D341Med (cell line): ENCODE data around the gene ADAMTS20.
"Not testable (repeated sequence)": the region's sequence is repeated elsewhere in the genome, so short reads cannot be mapped to it uniquely, and the experiment has no call there.

Source experiments
- DNase-seq: peaks from one replicate; pipeline ENCODE4 v3.0.0; 2012; ENCODE audit warnings: low spot score

Gene ADAMTS20

DNA sequence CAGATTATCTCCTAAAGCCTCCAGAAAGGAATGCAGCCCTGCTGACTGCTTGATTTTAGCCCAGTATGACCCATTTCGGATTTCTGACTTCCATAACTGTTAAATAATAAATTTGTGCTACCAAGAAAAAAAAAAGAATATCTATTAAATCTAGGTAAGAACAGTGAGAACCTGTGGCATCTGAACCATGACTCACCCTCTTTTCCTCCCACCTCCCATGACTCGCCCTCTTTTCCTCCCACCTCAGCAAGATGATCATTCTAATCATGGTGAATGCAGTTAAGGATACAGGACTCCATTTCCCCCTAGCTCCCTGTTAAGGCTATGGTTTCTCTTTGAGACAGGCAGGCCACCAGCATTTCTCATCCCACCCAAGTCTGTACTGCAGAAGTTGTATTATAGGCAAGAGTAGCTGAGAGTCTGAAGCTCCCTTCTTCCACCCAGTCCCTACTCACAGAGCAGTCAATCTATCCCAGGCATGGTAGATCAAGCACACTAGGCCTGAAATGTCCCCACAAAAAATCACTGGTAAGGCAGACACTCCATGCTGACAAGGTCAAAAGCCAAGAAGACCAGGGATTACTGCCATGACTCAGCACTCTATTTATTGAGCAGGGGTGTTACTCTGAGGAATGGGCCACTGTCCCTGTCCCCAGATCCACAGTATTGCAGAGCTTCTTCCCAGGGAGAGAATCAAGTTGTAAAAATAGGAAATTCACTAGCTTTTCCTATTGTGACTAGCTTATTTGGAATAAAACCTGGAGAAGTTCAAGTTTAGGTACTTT is 188.9 kb downstream of the ADAMTS20 start:
- no peak for DNase-seq

DNA sequence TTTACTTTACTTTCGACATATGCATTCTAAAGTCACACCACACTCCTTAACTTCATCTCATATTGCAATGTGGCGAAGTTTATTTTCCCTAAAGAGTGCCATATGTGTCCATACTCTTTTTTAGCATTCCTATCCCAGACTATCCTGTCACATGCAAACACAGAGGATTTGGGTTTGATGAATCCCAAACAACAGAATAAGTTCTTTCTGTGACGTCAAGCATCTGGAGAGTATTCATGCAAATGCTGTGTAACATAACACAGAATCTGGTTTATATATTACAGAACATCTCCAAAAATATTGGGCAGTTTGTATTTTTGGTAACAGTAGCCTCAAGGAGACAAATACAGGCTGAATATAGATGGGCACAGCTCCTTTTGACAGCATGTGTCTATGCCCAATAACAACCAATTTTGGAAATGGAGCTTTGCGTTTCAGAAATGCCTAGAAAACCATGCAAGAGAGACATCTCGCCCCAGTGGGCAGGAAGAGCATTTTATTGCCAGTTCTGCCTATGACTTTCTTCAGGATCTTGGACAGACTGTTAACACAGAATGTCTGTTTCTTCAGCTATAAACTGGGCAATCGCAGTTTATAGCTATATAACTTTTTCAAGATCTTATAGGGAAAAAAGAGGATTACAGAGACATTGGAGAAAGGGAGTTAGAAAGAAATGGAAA is 190.8 kb downstream of the ADAMTS20 start:
- DNase-seq, result no peak

DNA sequence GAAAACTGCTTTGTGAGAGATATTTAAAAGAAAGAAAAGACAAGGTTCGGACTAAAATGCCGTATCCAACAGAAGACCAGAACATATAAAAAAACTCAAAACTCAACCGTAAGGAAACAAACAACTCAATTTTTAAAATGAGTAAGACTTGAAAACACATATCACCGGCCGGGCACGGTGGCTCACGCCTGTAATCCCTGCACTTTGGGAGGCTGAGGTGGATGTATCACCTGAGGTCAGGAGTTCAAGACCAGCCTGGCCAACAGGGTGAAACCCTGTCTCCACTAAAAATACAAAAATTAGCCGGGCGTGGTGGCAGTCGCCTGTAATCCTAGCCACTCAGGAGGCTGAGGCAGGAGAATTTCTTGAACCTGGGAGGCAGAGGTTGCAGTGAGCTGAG is 192.0 kb downstream of the ADAMTS20 start:
- DNase-seq, result not testable (repeated sequence)

DNA sequence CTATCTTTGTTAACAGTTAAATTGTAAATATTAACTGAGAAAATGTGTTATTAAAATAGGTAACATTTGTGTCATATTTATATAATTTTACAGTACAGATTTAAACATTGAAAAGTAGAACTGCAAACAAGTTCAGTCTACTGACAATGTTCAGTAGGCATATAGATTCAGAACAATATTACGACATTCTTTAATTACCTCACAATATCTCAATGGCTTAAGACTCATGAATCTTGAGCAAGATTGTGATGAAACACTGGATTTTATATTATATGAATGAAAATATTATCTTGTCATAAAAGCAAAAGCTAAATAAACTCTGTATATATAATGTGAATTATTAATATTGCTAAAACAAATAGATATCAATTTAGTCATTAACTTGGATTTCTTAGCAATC is 194.9 kb downstream of the ADAMTS20 start:
- no peak for DNase-seq

DNA sequence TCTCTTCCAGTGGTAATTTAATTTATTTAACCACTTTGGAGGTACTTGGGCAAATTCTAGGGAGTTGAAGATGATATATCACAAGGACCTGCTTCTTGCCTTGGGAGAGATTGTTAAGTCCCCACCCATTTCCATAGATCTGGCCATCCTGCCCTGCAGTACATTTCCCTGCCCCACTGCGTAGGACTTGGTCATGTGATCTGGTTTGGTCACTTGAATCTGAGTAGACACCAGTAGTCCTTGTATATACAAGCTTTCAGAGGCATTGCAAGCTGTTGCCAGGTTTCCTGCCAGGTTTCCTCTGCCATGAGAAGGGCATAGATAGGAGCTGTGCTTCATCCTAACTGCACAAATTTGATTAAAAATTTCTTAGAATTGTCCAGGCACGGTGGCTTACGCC is 200.0 kb downstream of the ADAMTS20 start:
- no peak for DNase-seq

DNA sequence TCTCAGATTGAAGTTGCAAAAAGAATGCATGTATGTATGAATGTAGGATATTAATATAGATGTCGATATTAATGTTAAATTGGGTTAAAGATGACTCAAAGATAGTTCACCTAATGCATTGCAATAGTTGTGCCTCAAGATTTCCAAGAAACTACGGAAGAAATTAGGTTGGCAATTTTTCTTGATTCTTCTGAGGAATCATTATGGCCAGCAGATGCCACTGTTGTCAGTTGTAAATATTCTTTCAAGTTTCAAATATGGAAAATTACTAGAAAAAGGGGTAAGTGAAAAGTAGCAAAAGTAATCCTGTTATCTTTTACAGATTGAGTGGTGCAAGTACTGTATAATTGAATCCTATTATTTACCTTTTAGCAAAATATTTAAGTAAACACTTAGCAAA is 202.1 kb downstream of the ADAMTS20 start:
- DNase-seq, result no peak

DNA sequence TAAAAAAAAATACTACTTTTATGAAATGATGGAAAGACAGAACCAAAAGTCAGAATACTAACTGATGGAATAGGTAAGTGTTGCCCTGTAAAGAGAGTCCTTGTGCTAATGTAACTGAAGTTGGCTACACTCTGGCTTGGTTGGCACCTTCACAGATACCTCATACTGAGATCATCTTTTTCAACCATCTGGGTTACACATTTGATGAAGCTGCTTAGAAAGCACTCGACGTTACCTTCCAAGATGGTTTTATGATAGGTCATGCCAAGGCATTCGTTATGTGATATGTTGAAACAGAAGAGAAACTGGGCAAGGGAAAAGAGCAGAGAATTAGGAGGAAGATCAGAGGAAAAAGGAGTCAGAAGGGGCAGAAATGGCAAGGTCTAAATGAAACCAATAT is 203.8 kb downstream of the ADAMTS20 start:
- DNase-seq, result no peak

DNA sequence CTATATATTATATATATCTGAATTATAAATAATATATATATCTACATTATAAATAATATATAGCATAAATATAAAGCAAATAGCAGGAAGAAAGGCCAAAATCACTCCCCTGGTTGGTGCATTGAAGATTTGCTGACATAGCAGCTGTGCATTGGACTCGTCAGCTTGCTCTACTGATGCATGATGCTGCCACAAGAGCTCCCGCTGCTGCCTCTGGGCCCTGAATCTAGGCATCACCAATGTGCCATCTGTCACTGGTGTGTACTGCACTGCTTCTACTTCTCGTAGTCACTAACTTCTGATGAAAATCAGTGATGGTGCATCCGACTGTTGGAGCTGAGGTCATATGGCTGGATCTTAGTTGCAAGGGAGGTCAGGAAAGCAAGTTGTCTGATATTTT is 205.0 kb downstream of the ADAMTS20 start:
- DNase-seq, result no peak

DNA sequence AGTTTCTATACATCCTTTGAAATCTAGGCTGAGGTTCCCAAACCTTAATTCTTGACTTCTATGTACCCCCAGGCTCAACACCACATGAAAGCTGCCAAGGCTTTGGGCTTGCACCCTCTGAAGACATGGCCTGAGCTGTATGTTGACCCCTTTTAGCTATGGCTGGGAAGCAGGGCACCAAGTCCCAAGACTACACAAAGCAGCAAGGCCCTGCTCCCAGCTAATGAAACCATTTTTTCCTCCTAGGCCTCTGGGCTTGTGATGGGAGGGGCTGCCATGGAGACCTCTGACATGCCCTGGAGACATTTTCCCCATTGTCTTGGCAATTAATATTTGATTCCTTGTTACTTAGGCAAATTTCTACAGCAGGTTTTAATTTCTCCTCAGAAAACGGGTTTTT is 207.0 kb downstream of the ADAMTS20 start:
- DNase-seq, result no peak

DNA sequence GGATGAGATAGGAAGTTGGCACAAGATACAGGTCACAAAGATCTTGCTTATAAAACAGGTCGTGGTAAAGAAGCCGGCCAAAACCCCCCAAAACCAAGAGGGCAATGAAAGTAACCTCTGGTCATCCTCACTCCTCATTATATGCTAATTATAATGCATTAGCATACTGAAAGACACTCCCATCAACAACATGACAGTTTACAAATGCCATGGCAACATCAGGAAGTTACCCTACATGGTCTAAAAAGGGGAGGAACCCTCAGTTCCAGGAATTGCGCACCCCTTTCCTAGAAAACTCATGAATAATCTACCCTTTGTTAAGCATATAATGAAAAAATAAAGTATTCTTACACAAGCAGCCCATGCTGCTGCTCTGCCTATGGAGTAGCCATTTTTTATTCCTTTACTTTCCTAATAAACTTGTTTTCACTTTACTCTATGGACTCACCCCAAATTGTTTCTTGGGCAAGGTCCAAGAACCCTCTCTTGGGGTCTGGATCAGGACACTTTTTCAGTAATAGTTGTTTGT is 210.2 kb downstream of the ADAMTS20 start:
- DNase-seq, result not testable (repeated sequence)

DNA sequence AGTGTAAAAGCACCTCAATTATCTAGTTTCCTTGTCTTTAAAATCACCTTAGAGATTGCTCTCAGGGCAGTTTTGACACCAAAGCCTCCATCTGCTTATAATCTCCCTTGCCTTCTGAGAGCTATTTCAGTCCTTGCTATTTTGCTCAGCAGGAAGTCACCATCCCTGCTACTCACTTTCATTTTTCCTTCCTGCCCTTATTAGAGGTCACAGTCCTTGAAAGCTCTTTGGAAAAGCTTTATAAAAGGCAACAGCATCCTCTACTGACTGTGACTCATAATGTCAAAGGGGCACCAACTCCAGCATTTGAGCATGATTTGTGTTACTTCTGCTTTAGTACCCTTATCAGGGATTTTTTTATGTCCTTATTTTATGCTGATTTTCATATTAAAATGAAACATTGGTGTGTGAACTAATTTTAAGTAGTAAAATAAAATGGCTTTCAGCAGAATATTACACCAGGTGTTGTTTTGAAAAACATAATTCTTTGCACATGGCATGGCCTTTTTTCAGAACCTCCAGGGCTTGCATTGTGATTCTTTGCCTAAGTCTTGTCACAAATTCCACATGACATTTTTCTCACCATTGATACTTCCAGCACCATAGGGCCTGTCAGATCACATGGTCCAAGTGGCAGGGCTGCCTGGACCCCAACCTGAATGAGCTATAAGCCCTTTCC is 213.0 kb downstream of the ADAMTS20 start:
- DNase-seq, result peak; percentile 36

DNA sequence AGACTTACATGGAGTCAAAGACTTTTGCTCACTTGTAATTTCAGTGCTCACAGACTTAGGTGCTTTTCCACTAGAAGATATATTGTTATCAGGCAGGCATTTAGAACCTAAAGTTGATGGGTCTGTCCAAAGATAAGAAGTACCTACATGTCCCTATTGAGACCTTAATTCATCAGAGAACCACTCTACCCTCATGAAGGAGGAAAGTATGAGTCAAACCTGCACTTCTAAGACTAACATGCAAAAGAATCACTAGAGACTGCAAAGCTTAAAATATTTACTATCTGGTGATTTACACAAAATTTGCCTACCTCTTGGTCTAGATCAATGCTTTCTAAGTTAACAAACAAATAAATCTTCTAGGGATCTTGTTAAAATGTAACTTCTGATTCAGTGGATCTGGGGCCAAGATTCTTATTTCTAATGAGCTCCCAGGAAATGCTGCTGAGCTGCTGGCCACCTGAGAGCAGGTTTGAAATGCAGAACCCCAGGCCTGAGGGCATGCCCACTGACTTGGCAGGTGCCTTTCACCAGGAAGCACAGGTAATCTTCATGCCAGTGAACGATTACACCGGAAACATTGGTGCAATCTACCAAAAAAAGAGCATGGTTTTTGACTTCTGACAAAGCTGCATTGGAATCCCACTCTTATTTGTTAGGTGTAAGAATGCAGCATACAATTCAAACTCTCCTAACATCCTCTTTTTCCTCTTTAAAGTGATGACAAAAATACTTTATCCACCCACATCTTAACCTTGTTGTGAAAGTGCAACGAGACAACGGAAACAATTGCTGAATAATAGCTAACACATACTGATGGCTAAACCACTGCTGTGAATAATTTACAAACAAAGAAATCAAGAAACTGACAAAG is 214.2 kb downstream of the ADAMTS20 start:
- no peak for DNase-seq

DNA sequence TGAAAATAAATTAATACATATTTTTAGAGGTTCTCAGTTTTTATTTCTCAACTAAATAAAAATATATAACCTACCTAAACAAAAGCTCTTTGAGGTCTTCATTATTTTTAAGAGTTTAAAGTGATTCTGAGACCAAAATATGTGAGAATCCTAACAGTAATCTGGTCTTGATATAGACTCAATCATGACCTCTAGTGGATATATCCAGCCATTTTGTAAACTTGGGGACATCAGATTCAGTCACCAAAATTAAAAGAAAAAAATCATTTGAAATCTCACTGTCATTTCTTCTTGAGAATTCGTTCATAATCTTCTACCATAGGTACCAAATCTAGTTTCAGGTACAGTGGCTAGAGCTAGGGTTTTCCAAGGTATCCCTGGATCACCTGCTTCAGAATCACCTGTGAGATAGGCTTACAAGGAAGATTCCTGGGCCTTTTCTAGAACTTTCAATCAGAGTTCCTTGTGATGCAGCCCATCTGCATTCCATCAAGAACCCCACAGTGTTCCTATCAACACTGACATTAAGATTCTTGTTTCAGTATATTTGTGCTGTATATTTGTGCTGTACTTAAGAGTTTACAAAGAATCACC is 214.9 kb downstream of the ADAMTS20 start:
- no peak for DNase-seq

DNA sequence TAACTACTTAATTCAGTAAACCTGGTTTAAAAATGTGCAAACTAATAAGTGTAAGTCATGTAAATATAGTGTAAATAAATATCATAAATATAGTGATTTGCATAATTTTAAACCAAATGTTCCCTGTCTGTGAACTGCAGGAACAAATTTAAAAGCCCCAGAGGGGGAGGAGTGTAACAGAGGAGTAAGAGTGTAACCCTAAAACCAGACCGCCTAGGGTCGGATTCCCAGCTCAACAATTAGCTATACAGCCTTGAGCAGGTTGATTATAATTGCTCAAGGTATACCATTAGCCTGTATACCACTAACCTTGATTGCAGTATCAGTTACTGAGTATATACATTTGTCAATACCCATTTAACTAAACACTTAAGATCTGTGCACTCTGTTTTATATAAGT is 218.4 kb downstream of the ADAMTS20 start:
- no peak for DNase-seq

DNA sequence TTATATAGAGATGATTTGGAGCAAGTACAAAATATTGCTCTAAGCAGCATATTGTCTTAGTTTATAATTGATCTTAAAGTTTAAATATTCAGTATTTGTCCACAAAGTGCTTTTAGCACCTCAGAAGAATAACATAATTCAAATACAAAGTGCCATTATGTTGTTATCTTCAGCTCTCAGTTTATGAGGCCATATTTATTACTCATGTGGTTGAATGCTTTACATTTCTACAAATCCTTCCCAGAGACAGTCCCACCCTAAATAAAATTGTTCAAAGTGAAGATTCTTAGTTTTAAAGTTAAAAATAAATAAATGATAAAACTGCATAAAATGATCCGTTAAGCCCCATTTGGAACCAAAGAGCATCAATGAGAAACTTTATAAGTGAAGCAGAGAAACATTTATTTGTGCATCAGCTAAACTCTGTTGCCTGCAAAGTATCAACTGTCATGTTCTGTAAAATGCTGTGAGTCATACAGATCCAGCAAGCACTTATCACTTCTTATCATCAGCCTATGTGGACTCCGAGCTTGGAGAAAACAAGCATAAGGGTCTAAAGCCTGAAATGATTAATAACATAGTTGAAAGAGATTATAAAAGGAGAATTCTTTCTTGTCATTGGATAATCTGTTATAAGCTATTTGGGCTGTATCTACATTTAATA is 218.9 kb downstream of the ADAMTS20 start:
- no peak for DNase-seq

DNA sequence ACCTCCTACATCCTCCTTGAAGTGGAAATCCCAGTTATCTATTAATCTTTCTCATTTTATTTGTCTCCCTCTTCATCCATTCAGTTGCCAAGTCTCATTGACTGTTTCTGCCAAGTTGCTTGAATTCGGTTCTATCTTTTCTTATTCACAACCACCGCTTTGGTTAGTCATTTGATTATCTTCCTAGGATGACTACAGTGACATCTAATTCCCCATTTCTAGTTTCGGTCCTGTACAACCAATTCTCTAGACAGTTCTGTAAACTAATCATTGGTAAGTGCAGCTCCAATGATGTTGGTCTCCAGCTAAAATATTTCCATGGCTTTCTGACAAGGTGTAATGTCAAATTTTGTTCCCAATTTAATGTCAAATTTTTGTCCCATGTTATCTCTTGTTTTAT is 220.1 kb downstream of the ADAMTS20 start:
- no peak for DNase-seq

DNA sequence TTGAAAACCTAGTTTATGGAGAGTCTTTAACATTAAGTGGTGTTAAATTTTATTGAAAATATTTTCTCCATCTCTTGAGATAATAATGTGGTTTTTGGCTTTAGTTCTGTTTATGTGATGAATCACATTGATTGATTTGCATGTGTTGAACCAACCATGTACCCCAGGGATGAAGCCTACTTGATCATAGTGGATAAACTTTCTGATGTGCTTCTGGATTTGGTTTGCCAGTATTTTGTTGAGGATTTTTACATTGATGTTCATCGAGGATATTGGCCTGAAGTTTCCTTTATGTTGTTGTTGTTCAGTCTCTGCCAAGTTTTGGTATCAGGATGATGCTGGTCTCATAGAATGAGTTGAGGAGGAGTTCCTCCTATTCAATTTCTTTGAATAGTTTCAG is 222.6 kb downstream of the ADAMTS20 start:
- no peak for DNase-seq

DNA sequence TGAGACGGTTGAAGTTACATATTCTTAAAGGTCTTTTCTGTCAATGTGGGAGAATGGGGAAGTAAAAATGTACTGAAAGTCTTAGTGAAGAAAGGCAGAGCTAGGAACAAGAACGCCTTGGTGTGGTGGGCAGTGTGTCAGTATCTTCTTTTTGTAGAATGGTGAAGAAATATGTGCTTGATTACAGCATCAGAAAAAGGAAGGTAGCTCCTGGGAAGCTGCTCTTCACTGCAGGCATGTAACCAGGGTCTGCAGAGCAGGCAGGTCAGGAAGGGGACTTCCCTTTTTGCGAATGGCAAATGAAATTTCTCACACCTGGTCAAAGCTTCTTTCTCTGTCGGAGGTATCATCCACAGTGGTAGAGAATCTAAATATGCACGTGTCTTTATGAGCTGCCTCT is 226.2 kb downstream of the ADAMTS20 start:
- no peak for DNase-seq

DNA sequence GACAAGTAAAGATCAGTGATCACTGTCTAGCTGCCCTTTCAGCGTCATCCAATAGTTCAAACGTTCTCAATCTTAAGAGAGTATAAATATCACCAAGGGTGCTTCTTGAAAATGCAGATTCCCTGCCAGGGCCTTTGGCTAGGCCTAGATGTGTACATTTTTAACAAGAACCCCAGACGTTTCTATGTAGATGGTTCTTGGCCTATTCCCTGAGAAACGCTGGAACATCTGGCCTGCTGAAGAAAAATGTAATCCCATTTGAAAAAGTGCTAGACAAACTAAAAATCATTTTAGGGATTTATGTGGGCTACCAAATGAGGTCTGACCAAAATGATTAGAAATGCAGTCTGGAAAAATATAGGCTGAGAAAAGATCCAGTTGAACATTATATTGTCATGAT is 231.7 kb downstream of the ADAMTS20 start:
- DNase-seq, result no peak

DNA sequence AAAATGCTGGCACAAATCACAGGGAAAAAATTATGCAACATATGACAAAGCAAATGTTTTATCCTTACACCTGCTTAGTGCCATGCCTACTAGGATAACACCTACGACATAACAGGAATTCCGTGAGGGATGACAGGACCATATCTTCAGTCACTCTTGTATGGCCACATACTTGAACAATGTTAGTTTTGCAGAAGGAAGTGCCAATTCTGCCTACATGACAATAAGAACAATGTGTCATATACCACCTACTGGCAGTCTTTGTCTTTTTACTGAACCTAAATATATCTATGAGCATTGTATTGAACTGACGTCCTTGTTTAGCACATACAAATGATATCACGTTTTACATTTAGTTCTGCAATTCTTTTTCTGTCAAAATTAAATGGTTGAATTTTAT is 234.0 kb downstream of the ADAMTS20 start:
- no peak for DNase-seq

DNA sequence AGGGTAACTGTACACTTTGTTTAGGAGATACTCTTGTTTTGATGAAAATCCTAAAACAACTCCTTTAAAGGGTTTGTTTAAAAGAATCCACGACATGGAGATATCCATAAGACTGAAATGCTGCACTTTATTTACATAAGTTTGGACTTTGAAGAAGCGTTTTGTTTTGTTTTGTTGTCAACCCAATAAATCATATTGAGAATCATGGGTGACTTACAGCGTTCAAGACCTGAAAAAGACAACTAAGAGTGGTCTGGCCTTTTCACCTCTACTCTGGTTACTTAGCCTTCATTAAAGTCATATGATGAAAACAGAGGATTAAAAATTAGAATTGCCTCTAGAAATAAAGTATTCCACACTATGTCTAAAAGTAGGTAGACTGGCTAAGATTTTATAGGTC is 234.8 kb downstream of the ADAMTS20 start:
- DNase-seq, result no peak
